Effector CD8-positive, alpha-beta T cell (primary cell): ENCODE data around the gene ADARB1.

ENCODE experiments used
- DNase-seq: peaks from one replicate; lab custom pipeline; 2025; lab: John Stamatoyannopoulos, UW

The ADARB1 gene

GRCh38 chr21:45265721-45266517, 191.5 kb downstream of the ADARB1 start:
- DNase-seq, result no peak

GRCh38 chr21:45266518-45267389, 192.4 kb downstream of the ADARB1 start:
- DNase-seq, result no peak

GRCh38 chr21:45267390-45267760, 193.0 kb downstream of the ADARB1 start:
- no peak for DNase-seq

- no peak for DNase-seq
Measured at GRCh38 chr21:45269861-45270260, 195.5 kb downstream of the ADARB1 start.

GRCh38 chr21:45270306-45270821, 196.0 kb downstream of the ADARB1 start:
- DNase-seq, result no peak
